K562 (cell line): ENCODE results near the gene OR2V2. TPM values are rescaled to one million over a fixed set of nuclear protein-coding genes. Genes with fewer than 3 reads are reported as not detected.
A peak's percentile ranks its signal among the peaks of the same experiment; 100 is the strongest.

Experiments
- CREB1 ChIP-seq, 2 experiments: sonication (generic) in 1 of 2; formaldehyde crosslinking in 1 of 2; IDR thresholded peaks; 2 replicates each; pipeline versions ENCODE4 v1.6.1 to v1.8.0; 2012 to 2022; ENCODE audit warnings: inconsistent platforms in 1 of 2, mild to moderate bottlenecking in 1 of 2, missing genetic modification reagents in 1 of 2, moderate library complexity in 1 of 2
- ETV1 ChIP-seq: fragments of 450-650 bp; conservative IDR thresholded peaks from 2 replicates; pipeline ENCODE4 v1.6.1; 2016; ENCODE audit warnings: missing genetic modification characterization, control low read depth, low read depth, missing compliant biosample characterization
- GATA2 ChIP-seq: sonication (generic); formaldehyde crosslinking; IDR thresholded peaks from 2 replicates; pipeline ENCODE4 v1.4.0; 2020; ENCODE audit warnings: mild to moderate bottlenecking, missing genetic modification reagents
- KDM1A ChIP-seq, 2 experiments: fragments of 450-650 bp; IDR thresholded peaks; 2 replicates each; pipeline ENCODE4 v1.6.1; 2016; ENCODE audit warnings: mild to moderate bottlenecking in 2 of 2
- MGA ChIP-seq: fragments of 450-650 bp; IDR thresholded peaks from 2 replicates; pipeline ENCODE4 v1.6.1; 2016; ENCODE audit warnings: mild to moderate bottlenecking, moderate library complexity
- MTA1 ChIP-seq: fragments of 450-650 bp; IDR thresholded peaks from 2 replicates; pipeline ENCODE4 v1.6.1; 2017; ENCODE audit warnings: borderline replicate concordance
- NFRKB ChIP-seq: fragments of 450-650 bp; IDR thresholded peaks from 2 replicates; pipeline ENCODE4 v1.6.1; 2016; ENCODE audit warnings: low read depth
- RFX5 ChIP-seq: IDR thresholded peaks from 2 replicates; pipeline ENCODE4 v1.6.1; 2011; ENCODE audit warnings: low read depth, mild to moderate bottlenecking, improper control_type of control experiment, low read length
- SAFB2 ChIP-seq: fragments of 200-400 bp; formaldehyde crosslinking; IDR thresholded peaks from 2 replicates; pipeline ENCODE4 v1.6.1; 2018; ENCODE audit warnings: borderline replicate concordance, low read length, low read depth, moderate library complexity; ENCODE audit not compliant: severe bottlenecking
- ZNF609 ChIP-seq: sonication (generic); formaldehyde crosslinking; IDR thresholded peaks from 2 replicates; pipeline ENCODE4 v1.8.1; 2023; ENCODE audit warnings: missing genetic modification reagents, mild to moderate bottlenecking, borderline replicate concordance
- polyA plus RNA-seq, 8 experiments: library from polyadenylated mRNA; depleted of rRNA in 4 of 8; stranded (reverse) in 5 of 8; unstranded in 3 of 8; fragments of >200 nt; fragmentation: Nextera tagmentation in 2 of 8; fragmentation: Illumina TruSeq in 1 of 8; extraction: Ambion mirVana in 2 of 8; extraction: Trizol in 1 of 8; gene quantifications; 2 replicates each; pipeline versions ENCODE4 v1.2.1 to v1.2.3, GENCODE V29; 2011 to 2014; ENCODE audit warnings: inconsistent platforms in 1 of 8, missing spikeins in 1 of 8
- total RNA-seq, 7 experiments: library from RNA; depleted of rRNA in 6 of 7; stranded (reverse); fragments of >200 nt in 6 of 7; fragmentation: Illumina TruSeq in 2 of 7; extraction: Trizol in 2 of 7; gene quantifications; 2 replicates each; pipeline versions ENCODE4 v1.2.1 to v1.2.3, GENCODE V29; 2011 to 2021; ENCODE audit warnings: low replicate concordance in 1 of 7

Gene OR2V2
- total and polyA plus RNA-seq, 9 of the 15 experiments (the other 6 are each of a cell fraction or from before 2014, with no cell fraction given): 0.01 TPM; not detected in 8

GRCh38 chr5:181160152-181160754 is 12.9 kb downstream of the OR2V2 start (continued):
- TF ChIP-seq MGA (peak; percentile 81), MTA1 (no peak), RFX5 (no peak), NFRKB (no peak), CREB1 (IDR thresholded peaks at IDR 0.05) (0 out of 2 replicates have a peak, but pooled peaks have one; percentile 48), CREB1 (CRISPR knock-in tag; IDR thresholded peaks at IDR 0.05) (peak; percentile 70; the same call in 1 of the 2 replicates), KDM1A (IDR thresholded peaks at IDR 0.05) (no peak), GATA2 (CRISPR knock-in tag) (no peak), ZNF609 (no peak), ETV1 (tag) (0 out of 2 replicates have a peak, but pooled peaks have one; percentile 12), SAFB2 (no peak)
